Activated CD4-positive, alpha-beta T cell treated with anti-CD3 and anti-CD28 coated beads, Interleukin-2, amount 50 U/mL, for 48 hours (primary cell): ENCODE results near the gene MYL11.
"Not testable (repeated sequence)": the region's sequence is repeated elsewhere in the genome, so short reads cannot be mapped to it uniquely, and the experiment has no call there.

Source experiments
- DNase-seq, 2 experiments: peaks; one replicate each; pipeline ENCODE4 v3.0.0-alpha.2; 2020

The MYL11 gene

GRCh38 chr16:30374538-30374937 is at the start of gene MYL11:
Gene MYL11 (plus strand): TSS chr16:30374802. CDS start chr16:30374858, 56 bp downstream.
- DNase-seq, result no peak

GRCh38 chr16:30334473-30334989 is 40.1 kb upstream of the MYL11 start:
- DNase-seq, result peak; percentile 86 to 87

- peak; percentile 82 to 85 for DNase-seq
Observed at GRCh38 chr16:30335028-30335597, 39.5 kb upstream of the MYL11 start.

GRCh38 chr16:30335598-30336474 is 38.8 kb upstream of the MYL11 start:
- peak; percentile 33 to 39 for DNase-seq

GRCh38 chr16:30337964-30338357 is 36.6 kb upstream of the MYL11 start:
- not testable (repeated sequence) for DNase-seq

GRCh38 chr16:30338715-30339114 is 35.9 kb upstream of the MYL11 start:
- not testable (repeated sequence) for DNase-seq

- no peak for DNase-seq
Observed at GRCh38 chr16:30340621-30341020, 34.0 kb upstream of the MYL11 start.

- DNase-seq, result not testable (repeated sequence)
Observed at GRCh38 chr16:30341971-30342370, 32.6 kb upstream of the MYL11 start.

GRCh38 chr16:30342751-30343490 is 31.7 kb upstream of the MYL11 start:
- no peak for DNase-seq

- not testable (repeated sequence) for DNase-seq
Observed at GRCh38 chr16:30343491-30343820, 31.1 kb upstream of the MYL11 start.

GRCh38 chr16:30346286-30346685 is 28.3 kb upstream of the MYL11 start:
- no peak for DNase-seq

- DNase-seq, result no peak
Observed at GRCh38 chr16:30348113-30348512, 26.5 kb upstream of the MYL11 start.

- DNase-seq, result no peak
Observed at GRCh38 chr16:30348929-30349328, 25.7 kb upstream of the MYL11 start.

GRCh38 chr16:30349675-30350074 is 24.9 kb upstream of the MYL11 start:
- DNase-seq, result no peak

- DNase-seq, result peak in 1 of 2 experiments; percentile 35
Observed at GRCh38 chr16:30350134-30350871, 24.3 kb upstream of the MYL11 start.

GRCh38 chr16:30351001-30351441 is 23.6 kb upstream of the MYL11 start:
- no peak for DNase-seq

- no peak for DNase-seq
Observed at GRCh38 chr16:30351586-30352419, 22.8 kb upstream of the MYL11 start.

- DNase-seq, result no peak
Observed at GRCh38 chr16:30352488-30353401, 21.9 kb upstream of the MYL11 start.

- no peak for DNase-seq
Observed at GRCh38 chr16:30353438-30354129, 21.0 kb upstream of the MYL11 start.
